HG03571 (cell line): Measurements from ENCODE around the gene CGB2.
"Not testable (repeated sequence)": the region's sequence is repeated elsewhere in the genome, so short reads cannot be mapped to it uniquely, and the experiment has no call there.

Experiments used
- ATAC-seq: cut with Tn5 transposase; IDR thresholded peaks from one replicate; pipeline ENCODE4 v1.9.1; 2021; ENCODE audit not compliant: unreplicated experiment

Gene CGB2

GRCh38 chr19:49031642-49032301, at the start of gene CGB2:
Gene CGB2, plus strand, starts transcription at chr19:49031890. Its CDS starts 206 bp downstream, at chr19:49032096.
- not testable (repeated sequence) for ATAC-seq

DNA sequence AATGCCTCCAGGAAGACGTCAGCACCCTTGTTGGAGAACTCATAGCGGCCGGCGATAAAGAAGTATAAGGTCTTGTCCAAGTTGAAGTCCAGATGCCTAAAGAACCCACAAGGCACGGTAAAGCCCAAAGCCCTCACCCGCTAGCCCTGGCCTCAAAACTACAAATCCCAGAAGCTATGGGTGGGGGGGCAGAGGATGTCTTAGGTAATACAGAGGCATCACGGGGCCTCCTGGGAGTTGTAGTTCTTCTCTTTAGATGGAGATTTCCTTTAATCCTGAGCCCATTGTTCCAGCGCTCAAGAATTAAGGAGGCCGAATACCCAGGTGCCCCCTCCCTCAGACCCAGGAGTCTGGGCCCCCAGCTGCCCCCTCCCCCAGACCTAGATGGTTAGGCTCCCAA, 49.4 kb upstream of the CGB2 start:
- ATAC-seq, result no peak

GRCh38 chr19:48985711-48986110, 46.0 kb upstream of the CGB2 start:
- ATAC-seq, result no peak

DNA sequence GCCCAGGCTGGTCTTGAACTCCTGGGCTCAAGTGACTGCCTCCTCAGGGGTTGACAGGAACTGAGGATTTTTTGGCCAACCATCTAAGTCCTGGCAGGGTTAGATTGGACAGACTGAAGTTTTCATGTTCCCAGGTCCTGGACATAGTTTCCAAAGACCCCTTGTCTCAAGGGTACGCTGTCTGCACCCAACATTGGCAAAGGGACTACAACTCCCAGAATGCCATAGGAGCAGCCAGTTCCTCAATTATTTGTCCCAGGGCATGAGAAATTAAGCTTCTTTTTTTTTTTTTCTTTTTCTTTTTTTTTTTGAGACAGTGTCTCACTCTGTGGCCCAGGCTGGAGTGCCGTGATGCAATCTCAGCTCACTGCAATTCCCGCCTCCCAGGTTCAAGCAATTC, 45.5 kb upstream of the CGB2 start:
- ATAC-seq, result no peak

DNA sequence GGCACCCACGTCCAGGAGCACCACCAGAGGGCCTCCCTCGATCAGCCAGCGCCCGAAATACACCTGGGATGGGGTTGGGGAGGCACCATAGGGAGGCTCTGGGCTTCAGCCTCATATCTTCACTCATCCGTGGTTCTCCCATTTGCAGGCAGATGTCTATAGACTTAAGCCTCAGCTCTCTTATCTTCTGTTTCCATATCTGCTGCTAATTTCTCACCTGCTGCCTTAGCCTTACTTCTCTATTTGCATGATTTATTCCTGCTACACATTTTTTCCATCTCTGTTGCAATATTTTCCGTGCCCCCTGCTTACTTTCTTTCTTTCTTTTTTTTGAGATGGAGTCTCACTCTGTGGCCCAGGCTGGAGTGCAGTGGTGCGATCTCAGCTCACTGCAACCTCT, 44.4 kb upstream of the CGB2 start:
- no peak for ATAC-seq

- ATAC-seq, result no peak
Observed at GRCh38 chr19:48988286-48988685, 43.4 kb upstream of the CGB2 start.

GRCh38 chr19:48988860-48989259, 42.8 kb upstream of the CGB2 start:
- ATAC-seq, result no peak

GRCh38 chr19:48989701-48990291, 41.9 kb upstream of the CGB2 start:
- ATAC-seq, result no peak

GRCh38 chr19:48990400-48990799, 41.3 kb upstream of the CGB2 start:
- ATAC-seq, result no peak

- no peak for ATAC-seq
Observed at GRCh38 chr19:48991011-48991609, 40.6 kb upstream of the CGB2 start.

DNA sequence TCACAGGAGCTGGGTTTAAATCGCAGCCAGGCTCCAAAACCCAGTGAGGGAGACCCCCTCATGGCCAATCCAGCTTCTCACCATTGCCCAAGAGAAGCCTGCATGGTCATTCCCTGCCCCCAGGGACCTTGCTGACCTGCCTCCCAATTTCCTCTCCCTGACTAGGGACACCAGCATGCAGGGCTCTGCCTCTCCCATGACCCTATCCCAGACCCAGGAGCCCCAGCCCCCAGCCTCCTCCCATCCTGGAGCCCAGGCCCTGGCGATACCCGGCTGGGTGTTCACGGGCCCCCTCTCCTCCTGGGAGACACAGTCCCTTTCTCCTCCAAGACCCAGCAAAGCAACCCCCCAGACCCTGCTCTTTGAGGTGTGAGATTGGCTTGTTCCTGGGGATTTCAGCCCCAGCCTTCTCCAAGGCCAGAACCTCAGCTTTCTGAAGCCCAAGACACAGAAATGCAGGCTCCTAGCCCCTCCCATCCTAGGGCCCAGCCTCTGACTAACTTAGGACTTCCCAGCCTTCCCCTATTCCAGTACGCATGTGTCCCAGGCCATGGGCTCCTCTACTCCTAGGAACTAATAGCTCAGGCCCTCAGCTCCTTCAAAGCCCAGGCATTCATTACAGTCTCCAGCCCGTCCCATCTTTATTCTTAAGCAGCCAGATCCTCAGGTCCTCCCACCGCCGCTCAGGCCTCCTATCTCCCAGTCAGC, 39.7 kb upstream of the CGB2 start:
- no peak for ATAC-seq

- ATAC-seq, result peak; percentile 3
Observed at GRCh38 chr19:48992581-48993174, 39.0 kb upstream of the CGB2 start.

- ATAC-seq, result peak; percentile 80
Observed at GRCh38 chr19:48993175-48994034, 38.3 kb upstream of the CGB2 start, which contains the start of the genes GYS1 and RUVBL2. Gene GYS1, minus strand, starts transcription at chr19:48993309. Its CDS starts 197 bp downstream, at chr19:48993112. Gene RUVBL2, plus strand, starts transcription at chr19:48993887. Its CDS starts 25 bp downstream, at chr19:48993912.

DNA sequence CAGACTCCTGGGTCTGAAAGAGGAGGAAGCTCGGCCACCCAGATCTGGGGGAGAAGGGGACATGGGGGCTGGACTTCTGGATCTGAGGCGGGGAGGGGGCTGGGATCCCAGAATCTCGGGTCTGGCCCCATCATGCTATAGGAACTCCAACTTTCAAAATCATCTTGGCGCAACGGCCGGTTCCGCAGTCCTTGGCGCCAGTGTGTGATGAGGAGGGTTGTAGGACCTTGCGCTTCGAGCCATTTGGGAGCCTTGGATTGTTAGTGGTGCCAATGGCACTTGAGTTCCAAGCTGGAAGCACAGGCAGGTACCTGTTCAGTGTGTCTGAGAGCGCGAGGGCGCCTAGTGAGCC, 37.7 kb upstream of the CGB2 start:
- ATAC-seq, result no peak

GRCh38 chr19:48997972-48998371, 33.7 kb upstream of the CGB2 start:
- no peak for ATAC-seq

DNA sequence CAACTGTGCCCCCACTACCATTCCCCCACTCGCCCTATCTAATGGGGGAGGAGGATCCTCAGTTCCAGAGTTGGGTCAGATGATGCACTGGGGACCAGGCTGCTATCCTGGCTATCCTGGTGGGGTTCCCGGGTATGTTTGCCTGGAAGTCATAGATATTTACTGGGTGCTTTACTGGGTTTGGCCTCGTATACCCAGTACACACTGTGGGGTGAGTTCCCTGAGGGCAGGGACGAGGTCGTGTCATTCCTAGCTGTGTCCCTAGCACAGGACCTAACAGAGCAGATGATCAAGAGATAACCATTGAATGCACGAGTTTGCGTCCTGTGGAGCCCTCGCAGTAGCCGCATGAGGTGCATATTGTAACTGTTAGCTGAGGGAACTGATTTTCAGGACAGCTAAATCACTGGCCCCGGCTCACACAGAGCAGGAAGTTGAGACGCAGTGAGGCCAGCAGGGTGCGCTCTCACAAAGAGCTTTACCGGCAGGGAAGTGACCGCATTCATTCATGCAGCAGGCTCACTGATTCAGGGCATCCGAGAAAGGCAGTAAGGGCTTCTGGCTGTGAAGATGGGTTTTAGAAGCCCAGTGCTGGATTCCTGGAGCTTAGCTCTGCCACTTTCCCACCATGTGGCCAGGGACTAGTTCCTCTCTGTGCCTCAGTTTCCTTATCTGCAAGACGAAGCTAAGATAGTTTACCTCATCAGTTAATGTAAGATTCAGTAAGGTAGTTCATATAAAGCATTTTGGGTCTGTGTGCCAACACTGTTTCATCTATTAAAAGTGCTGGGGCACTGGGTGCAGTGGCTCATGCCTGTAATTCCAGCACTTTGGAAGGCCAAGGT, 32.0 kb upstream of the CGB2 start:
- ATAC-seq, result no peak

DNA sequence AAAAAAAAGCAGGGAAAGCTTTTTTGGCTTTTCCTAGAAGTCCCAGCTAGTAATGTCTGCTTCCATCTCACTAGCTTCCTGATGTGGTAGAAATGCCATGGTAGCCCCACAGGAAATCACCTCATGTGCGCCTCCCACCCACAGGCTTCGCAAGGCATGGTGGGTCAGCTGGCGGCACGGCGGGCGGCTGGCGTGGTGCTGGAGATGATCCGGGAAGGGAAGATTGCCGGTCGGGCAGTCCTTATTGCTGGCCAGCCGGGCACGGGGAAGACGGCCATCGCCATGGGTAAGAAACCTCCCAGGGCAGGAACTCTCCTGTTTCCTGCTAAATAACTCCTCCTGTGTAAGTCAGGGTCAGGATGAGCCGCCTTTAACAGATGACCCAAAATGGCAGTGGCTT, 27.6 kb upstream of the CGB2 start:
- no peak for ATAC-seq

DNA sequence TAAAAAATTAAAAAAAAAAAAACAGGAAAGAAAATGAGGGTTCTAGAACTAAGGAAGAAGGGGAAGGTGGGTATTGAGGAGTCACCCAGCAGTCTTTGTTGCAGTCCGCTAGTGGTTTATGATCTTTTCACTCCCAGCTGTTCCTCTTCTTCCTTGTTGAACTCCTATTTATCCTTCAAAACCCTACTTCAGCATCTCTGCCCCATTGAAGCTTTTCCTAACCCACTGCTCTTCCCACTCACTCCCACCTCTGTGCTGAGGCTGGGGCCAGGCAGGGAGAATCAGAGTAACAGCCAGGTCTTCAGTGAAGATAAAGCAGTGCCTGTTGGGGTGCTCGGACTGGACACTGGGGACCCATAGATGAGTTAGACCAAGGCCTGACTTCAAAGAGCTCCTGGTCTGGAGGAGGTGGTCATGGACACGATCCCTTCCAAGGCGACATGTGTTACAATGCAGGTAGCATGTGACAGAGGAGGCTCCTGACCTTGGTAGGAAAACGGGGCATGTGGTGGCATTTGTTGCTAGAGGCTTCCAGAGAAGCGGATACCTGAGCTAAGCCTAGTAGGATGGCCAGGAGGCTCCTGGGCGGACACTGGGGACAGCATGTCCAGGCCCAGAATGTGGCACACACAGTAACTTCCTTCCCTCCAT, 26.6 kb upstream of the CGB2 start:
- no peak for ATAC-seq

DNA sequence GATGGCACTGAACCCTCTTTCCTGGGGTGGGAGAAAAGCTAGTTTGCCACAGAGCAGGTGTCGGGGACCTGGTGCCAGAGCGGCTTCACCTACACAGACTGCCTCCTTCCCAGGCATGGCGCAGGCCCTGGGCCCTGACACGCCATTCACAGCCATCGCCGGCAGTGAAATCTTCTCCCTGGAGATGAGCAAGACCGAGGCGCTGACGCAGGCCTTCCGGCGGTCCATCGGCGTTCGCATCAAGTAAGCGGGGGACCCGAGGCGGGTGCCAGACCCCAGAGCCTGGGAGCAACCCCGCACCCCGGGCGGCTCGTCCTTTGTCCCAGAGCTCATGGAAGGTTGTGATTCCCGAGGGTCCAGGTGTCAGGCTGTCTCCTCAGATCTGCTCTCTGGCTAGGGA, 24.8 kb upstream of the CGB2 start:
- ATAC-seq, result no peak
